Measurements from ENCODE around the gene NT5C2. TPM values are rescaled to one million over a fixed set of nuclear protein-coding genes. Genes with fewer than 3 reads are reported as not detected.

Gene NT5C2
- total RNA-seq, 4 donors from 2014 or later: 28.4 to 51.5 (median 33.2) TPM

DNA sequence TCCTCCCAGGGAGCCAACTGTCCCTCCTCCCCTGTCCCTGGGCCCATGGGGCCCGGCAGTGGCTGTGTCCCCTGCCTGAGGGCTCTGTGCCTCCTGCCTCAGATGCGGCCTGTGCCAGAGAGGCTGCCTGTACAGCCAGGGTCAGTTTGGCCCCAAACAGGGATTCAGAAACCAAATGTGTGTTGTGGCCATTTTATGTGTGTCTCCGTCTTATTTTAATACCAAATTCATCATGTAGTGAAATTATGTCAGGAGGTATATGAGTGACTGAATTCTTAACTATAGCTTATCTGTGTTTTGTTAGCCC is 114.8 kb downstream of the NT5C2 start:
- WGBS: 100% methylated on average over 1 of the region's 3 CpGs
- no peak for DNase-seq (ENCODE audit: low spot score in 2 of 2)
- peaks cover 31% of the 10 kb centered on the region for H3K36me3 ChIP-seq

DNA sequence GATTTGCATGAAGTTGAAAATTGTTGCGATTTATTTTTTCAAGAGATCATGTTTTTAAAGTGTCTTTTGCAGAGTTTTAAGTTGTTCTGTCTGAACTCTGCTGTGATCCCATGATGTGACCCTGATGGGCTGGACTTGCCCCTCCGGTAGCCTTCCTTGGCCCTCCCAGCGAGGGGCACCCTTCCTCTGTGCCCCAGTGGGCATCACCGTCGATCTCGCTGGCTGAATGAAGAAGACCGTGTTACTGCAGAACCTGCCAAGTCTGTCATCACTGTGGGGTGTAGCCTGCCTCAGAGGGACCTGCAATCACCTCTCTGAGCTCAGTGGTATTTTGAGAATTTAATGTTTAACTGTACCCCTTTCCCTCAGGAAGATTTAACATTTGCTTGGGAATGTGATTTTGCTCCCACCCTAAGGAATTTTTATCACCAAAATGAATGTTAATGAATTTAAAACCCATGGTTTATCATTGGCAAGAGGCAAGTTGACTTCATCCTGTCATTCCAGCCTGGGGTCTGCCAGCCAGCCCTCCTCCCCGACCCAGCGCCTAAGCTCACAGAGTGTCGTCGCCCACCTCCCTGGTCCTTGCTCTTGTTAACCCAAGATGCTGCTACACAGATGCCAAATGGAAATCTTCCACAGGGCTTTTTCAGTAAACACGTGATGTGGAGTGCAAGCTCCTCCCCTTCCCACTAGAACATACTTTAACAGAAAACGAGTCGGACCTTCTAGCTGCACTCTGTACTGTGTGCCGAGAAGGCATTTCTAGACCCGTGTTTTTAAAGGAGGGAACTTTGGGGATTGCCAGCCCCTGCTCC is 115.4 kb downstream of the NT5C2 start:
- DNase-seq (ENCODE audit: low spot score in 2 of 2): no peak
- Histone ChIP-seq H3K27me3 (no peaks in the 10 kb centered on the region), H3K4me1 (no peaks in the 10 kb centered on the region), H3K27ac (no peak overlapping the region), H3K9me3 (no peaks in the 10 kb centered on the region), H3K4me3 (no peak overlapping the region), H3K36me3 (peaks cover 31% of the 10 kb centered on the region)
- WGBS: 84% methylated on average over 16 of the region's 16 CpGs
- no peak for TF ChIP-seq EP300 (IDR thresholded peaks at IDR 0.05)
- TF ChIP-seq, protein P1, sequence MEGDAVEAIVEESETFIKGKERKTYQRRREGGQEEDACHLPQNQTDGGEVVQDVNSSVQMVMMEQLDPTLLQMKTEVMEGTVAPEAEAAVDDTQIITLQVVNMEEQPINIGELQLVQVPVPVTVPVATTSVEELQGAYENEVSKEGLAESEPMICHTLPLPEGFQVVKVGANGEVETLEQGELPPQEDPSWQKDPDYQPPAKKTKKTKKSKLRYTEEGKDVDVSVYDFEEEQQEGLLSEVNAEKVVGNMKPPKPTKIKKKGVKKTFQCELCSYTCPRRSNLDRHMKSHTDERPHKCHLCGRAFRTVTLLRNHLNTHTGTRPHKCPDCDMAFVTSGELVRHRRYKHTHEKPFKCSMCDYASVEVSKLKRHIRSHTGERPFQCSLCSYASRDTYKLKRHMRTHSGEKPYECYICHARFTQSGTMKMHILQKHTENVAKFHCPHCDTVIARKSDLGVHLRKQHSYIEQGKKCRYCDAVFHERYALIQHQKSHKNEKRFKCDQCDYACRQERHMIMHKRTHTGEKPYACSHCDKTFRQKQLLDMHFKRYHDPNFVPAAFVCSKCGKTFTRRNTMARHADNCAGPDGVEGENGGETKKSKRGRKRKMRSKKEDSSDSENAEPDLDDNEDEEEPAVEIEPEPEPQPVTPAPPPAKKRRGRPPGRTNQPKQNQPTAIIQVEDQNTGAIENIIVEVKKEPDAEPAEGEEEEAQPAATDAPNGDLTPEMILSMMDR (IDR thresholded peaks at IDR 0.05): no peak
- no peak for TF ChIP-seq POLR2AphosphoS5 (IDR thresholded peaks at IDR 0.05)
- no peak for TF ChIP-seq POLR2A (IDR thresholded peaks at IDR 0.05)

More for the DNA sequence above, 114.8 kb downstream of the NT5C2 start:
- Histone ChIP-seq H3K9me3 (no peaks in the 10 kb centered on the region), H3K4me1 (no peaks in the 10 kb centered on the region), H3K27me3 (no peaks in the 10 kb centered on the region), H3K27ac (no peak overlapping the region), H3K4me3 (no peak overlapping the region)
- TF ChIP-seq, protein P1 (IDR thresholded peaks at IDR 0.05): no peak
- no peak for TF ChIP-seq POLR2A (IDR thresholded peaks at IDR 0.05)
- TF ChIP-seq EP300 (IDR thresholded peaks at IDR 0.05): no peak
- TF ChIP-seq POLR2AphosphoS5 (IDR thresholded peaks at IDR 0.05): no peak

- no peaks in the 10 kb centered on the region for H3K9me3 ChIP-seq
- no peak for TF ChIP-seq POLR2A (IDR thresholded peaks at IDR 0.05)
- TF ChIP-seq, protein P1 (IDR thresholded peaks at IDR 0.05): no peak
- TF ChIP-seq EP300 (IDR thresholded peaks at IDR 0.05): no peak
- TF ChIP-seq POLR2AphosphoS5 (IDR thresholded peaks at IDR 0.05): no peak
- H3K4me1 ChIP-seq: no peaks in the 10 kb centered on the region
- H3K4me3 ChIP-seq: no peak overlapping the region
- DNase-seq (ENCODE audit: low spot score in 2 of 2): no peak
- WGBS: 96% methylated on average over 21 of the region's 21 CpGs
- no peaks in the 10 kb centered on the region for H3K27me3 ChIP-seq
- H3K36me3 ChIP-seq: peaks cover 28% of the 10 kb centered on the region
- no peak overlapping the region for H3K27ac ChIP-seq
Observed at GRCh38 chr10:103077020-103077419, 116.1 kb downstream of the NT5C2 start.

DNA sequence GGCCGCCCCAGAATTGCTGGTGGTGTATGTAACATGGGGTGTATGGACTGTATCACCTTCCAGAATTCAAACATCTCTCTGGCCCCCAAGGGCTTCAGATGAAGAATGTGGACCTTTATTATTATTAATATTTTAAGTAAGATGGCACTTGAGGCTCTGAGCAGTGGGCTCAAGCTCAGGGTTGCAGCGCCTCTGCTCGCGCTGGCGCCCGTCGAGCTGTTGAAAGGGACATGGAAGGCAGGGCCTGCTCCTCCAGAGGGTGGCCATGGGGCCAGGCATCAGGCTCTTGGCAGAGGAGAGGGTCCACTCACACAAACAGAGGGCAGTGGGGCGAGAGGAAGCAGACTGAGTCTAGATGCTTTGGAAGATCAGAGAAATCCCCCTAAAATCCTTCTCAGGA is 120.2 kb downstream of the NT5C2 start:
- no peak overlapping the region for H3K4me3 ChIP-seq
- TF ChIP-seq POLR2A (IDR thresholded peaks at IDR 0.05) (no peak), EP300 (IDR thresholded peaks at IDR 0.05) (no peak), POLR2AphosphoS5 (IDR thresholded peaks at IDR 0.05) (no peak)
- TF ChIP-seq, protein P1 (IDR thresholded peaks at IDR 0.05): no peak
- H3K9me3 ChIP-seq: no peaks in the 10 kb centered on the region
- 97% methylated on average over 8 of the region's 8 CpGs for WGBS
- no peaks in the 10 kb centered on the region for H3K27me3 ChIP-seq
- no peak for DNase-seq (ENCODE audit: low spot score in 2 of 2)
- no peak overlapping the region for H3K27ac ChIP-seq
- peaks cover 14% of the 10 kb centered on the region for H3K36me3 ChIP-seq
- peaks cover 6% of the 10 kb centered on the region for H3K4me1 ChIP-seq

- no peaks in the 10 kb centered on the region for H3K27me3 ChIP-seq
- TF ChIP-seq EP300 (IDR thresholded peaks at IDR 0.05): no peak
- TF ChIP-seq POLR2AphosphoS5 (IDR thresholded peaks at IDR 0.05): no peak
- TF ChIP-seq, protein P1 (IDR thresholded peaks at IDR 0.05): no peak
- DNase-seq (ENCODE audit: low spot score in 2 of 2): no peak
- WGBS: 87% methylated on average over 22 of the region's 22 CpGs
- peaks cover 6% of the 10 kb centered on the region for H3K4me1 ChIP-seq
- peaks cover 9% of the 10 kb centered on the region for H3K36me3 ChIP-seq
- H3K9me3 ChIP-seq: no peaks in the 10 kb centered on the region
- no peak overlapping the region for H3K4me3 ChIP-seq
- no peak overlapping the region for H3K27ac ChIP-seq
Observed at GRCh38 chr10:103072276-103072675, 120.8 kb downstream of the NT5C2 start.
